Endothelial cell of umbilical vein (primary cell): ENCODE data around the gene SARS2.

ENCODE experiments used
- CTCF ChIP-seq, 2 donors: IDR thresholded peaks; 1 replicate in 1 of 2; 2 replicates in 1 of 2; pipeline ENCODE4 v1.5.1; 2011; ENCODE audit warnings: low read length in 2 of 2, mild to moderate bottlenecking in 2 of 2, moderate library complexity in 2 of 2, control low read depth in 1 of 2, inconsistent platforms in 1 of 2, low read depth in 1 of 2; ENCODE audit not compliant: insufficient read depth in 1 of 2; ENCODE audit errors: extremely low read depth in 1 of 2
- MAX ChIP-seq: IDR thresholded peaks from 2 replicates; pipeline ENCODE4 v1.6.1; 2011; ENCODE audit not compliant: insufficient read depth, insufficient read length
- POLR2A ChIP-seq: IDR thresholded peaks from 2 replicates; pipeline ENCODE4 v1.6.1; 2012; ENCODE audit warnings: low read depth, mild to moderate bottlenecking, control low read depth, low read length

GRCh38 chr19:38917921-38918491 is 12.6 kb downstream of the SARS2 start:
- TF ChIP-seq POLR2A: no peak
- peak in 1 of 2 donors; percentile 14 for TF ChIP-seq CTCF (IDR thresholded peaks at IDR 0.05; ENCODE audit: extremely low read depth in 1 of 2, insufficient read depth in 1 of 2, low read depth in 1 of 2, low read length in 2 of 2)
- no peak for TF ChIP-seq MAX
